GM18861 (cell line): ENCODE data around the gene CP.
"Not testable (repeated sequence)": the region's sequence is repeated elsewhere in the genome, so short reads cannot be mapped to it uniquely, and the experiment has no call there.

Experiments
- ATAC-seq: cut with Tn5 transposase; IDR thresholded peaks from one replicate; pipeline ENCODE4 v1.9.1; 2021; ENCODE audit not compliant: unreplicated experiment

Gene CP

DNA sequence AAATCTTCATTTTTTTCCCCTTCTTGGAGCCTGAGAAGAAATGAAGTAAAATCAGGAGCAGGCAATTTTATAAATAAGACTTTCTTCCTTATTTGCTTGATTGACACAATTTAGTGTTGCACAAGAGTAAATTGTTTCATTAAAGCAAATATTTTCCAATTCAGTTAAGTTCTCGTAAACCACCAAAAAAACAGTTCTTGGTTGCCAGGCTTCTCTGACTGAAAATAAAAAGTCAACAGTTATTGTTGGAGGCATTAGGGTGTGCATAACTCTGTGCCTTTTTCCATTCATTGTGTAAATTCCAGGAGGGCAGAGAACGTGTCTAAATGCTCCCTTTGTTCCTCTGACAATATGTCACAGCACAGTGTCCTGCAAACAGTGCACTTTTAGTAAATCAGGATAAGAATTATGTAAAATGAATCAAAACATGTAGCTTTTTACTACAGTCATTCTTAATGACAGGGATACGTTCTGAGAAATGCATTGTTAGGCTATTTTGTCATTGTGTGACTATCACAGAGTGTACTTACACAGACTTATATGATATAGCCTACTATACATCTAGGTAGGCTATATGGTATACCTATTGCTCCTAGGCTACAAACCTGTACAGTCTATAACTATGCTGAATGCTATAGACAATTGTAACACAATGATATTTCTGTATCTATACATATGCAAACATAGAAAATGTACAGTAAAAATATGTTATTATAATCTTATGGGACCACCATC is at the start of gene CP:
Gene CP (minus strand): TSS at position 47 of the 735 bp plus-strand sequence. CDS start 37 bp downstream, at position 10.
- ATAC-seq, result no peak

DNA sequence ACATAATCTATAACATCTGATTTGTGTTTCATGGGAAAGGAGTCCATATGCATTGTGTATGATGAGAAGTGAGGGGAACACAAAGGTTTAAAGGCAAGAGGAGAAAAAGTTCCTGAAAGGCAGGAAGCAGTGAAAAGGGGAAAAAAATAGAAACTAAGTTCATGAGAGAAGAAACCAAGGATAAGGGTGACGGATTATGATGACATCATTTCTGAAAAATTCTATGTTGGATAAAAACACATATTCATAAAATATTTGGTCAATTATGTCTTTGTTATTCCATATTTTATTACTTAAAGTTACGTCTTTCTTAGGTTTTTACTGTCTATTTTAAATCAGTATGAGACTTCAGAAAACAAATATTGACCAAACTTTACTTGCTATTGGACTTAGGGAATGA is 48.6 kb upstream of the CP start:
- ATAC-seq, result no peak

DNA sequence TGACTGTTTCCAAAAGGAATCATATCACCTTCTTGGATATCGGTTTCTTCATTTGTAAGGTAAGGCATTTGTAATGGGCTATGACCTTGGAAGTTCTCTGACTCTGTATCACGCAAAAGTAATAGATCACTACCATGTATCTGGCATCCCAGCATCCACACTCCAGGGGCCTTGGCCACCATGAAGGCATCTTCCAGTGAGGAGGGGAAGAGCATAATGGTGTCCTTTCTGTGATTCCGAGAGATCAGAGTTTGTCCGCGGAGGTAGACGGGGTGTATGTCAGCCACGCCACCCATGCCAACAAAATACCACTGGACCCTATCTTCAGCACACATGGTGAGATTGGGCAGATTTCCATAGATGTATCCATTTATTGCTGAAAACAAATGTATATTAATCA is 48.1 kb upstream of the CP start:
- no peak for ATAC-seq

DNA sequence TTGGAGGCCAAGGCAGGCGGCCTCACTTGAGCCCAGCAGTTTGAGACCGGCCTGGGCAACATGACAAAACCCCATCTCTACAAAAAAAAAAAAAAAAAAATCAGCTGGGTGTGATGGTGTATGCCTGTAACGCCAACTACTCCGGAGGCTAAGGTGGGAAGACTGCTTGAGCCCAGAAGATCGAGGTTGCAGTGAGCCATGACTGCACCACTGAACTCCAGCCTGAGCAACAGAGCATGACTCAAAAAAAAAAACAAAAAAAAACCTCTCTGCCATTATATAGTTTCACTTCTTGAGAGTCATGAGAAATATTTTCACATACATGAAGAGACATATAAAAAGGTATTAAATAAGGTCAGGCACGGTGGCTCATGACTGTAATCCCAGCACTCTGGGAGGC is 45.9 kb upstream of the CP start:
- peak; percentile 48 for ATAC-seq

DNA sequence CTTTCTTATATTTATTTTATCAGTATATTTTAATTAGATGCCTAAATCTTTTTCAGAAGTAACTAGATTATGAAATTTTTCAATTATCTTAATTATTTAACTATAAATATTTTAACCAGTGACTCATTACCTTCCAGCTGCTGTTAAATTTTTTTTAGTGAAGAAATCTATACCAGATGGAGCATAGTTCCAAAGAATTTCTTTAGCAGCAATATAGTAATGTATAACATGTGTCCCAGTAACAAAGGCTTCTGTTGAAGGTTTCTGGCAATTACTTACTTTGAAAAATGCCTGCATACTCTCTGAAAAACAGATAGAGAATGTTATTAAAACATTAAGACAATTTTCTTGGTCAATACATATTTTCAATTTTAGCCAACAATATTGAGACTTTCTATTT is 45.1 kb upstream of the CP start:
- no peak for ATAC-seq

DNA sequence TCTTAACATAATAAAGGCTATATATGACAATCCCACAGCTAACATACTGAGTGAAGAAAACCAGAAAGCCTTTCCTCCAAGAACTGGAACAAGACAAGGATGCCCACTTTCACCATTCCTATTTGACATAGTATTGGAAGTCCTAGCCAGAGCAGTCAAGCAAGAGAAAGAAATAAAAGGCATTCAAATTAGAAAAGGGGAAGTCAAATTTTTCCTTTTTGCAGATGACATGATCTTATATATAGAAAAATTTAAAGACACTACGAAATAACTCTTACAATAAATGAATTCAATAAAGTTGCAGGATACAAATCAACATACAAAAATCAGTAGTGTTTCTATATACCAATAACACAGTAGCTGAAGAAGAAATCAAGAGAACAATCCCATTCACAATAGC is 42.2 kb upstream of the CP start:
- no peak for ATAC-seq

DNA sequence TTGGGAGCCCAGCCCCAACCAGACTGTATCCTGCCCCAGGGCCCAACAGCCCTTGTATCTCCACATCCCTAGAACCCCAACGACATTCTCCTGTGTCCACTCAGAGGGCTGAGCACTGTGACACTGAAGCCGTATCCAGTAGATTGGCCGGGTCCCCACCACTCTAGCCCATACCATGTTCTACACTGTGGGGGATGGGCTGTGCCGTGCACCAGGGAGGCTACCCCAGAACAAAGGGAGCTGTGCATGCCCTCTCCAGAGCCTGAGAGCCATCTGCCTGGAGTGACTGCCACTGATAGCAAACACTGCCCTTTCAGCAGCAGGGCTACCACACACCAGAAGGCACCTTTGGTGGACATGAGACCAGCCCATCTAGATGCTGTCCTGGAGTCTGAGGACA is 37.1 kb upstream of the CP start:
- no peak for ATAC-seq

DNA sequence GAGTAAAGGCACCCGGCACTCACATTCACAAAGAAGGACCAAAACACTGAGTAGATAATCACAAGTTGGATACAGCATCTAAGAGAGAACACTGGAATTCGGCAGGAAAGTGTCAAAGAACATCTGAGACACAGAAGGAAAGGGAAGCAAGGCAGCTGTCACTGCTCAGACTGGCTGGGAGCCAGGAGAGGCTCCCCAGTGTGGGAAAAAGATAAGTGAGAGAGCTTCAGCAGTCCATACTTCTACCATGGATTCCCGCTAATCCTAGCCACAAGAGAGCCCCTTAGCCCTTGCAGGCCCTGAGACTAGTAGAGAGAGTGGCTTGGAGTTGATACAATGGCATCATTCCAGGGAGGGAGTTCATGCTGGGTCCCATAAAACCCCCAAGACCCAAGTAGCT is 36.7 kb upstream of the CP start:
- no peak for ATAC-seq

DNA sequence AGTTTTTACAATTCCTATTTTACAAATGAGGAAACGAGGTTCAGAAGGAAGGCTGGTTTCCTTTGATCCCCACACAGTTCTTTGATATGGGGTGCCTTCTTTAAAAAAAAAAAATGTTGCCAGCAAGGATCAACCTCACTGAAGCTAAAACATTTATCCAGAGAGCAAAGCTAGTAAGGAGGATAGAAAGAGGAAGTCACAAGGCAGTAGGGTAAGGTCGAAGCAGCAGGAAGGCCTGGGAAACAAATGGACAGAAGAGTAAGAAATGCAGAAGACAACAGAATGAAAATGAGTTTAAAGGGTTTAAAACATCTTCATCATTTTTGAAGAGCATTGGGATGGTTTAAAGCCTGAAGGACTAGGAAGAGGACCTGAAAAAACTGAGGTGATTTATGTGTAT is 30.6 kb upstream of the CP start:
- no peak for ATAC-seq

DNA sequence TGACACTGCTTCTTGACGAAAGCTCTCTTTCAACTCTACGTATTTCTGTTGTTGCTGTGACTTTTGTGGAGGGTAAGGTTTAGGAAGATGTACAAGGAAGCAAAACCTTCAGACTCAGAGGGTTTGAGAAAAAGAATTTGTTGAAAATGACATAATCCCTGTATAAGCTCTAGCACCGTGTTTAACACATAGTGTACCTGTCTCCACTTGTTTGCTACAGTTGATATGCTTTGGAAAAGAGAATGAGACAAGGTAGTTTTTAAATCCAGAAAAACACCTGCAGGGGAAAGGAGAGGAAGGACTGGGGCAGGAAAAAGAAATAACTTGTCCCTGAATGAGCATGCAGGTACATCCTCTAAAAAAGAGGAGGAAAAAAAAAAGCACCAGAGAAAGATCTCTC is 29.6 kb upstream of the CP start:
- no peak for ATAC-seq

DNA sequence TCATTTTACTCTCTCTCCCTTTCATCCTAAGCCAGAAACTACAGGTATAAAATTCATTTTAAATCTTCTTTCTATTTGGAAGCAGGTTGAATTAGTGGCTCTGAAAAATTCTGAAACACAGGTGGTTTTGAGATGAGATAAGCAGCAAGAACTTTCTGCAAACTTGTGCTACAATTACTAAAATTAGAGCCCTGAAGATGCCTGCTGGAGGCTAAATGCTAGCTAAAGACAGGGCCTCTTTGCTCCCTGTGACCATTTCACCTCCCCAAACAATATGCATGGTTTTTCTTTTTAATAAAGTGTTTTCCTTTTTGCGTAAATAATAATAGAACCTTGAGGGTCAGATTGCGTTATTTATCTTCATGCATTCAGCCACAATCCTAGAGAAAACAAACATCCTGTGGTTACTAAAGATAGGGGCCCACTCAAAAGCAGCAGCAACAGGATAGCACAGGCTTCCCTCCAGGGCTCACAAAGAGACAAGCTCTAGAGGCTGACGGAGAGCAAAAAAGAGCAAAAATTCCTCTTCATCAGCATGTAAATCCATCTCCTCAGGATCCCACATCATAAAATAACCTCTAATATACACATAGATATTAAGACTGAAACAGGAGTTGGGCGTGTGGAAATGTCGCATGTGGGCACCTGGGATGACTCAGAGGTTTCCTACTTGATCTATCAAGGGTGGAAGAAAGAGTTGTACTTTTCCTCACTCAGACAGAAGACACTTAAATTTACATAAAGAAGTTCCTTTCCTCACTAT is 26.5 kb upstream of the CP start:
- ATAC-seq, result peak; percentile 50

DNA sequence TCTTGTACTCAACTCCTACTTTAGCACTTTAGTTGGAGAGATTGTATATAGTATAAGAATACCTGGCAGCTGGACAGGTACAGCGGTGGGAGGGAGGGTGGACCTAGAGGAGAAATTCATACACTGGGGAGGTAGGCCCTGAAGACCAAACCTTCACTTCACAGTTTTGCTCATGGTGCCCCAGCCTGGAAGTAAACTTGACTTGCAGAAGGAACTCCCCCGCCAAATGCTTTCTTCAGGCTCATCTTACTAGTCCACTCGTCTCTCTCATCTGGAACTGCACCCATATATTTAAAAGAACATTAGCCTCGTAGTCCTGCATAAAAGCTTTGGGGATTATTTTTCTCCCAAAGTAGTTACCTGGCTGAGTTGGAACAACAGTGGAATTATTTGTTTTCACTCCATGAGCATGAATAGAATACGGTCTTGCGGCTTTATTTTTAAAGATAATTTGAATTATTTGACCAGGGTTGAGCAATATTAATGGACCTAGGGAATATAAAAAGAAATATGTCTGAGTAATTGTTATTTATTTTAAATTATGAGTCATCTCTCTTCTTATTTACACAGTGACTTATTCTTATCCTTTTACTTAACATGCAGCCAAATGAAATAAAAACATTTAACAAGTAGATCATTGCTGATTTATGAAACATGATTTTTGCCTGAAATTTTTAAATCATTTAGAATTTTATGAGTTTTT is 25.5 kb upstream of the CP start:
- ATAC-seq, result no peak

DNA sequence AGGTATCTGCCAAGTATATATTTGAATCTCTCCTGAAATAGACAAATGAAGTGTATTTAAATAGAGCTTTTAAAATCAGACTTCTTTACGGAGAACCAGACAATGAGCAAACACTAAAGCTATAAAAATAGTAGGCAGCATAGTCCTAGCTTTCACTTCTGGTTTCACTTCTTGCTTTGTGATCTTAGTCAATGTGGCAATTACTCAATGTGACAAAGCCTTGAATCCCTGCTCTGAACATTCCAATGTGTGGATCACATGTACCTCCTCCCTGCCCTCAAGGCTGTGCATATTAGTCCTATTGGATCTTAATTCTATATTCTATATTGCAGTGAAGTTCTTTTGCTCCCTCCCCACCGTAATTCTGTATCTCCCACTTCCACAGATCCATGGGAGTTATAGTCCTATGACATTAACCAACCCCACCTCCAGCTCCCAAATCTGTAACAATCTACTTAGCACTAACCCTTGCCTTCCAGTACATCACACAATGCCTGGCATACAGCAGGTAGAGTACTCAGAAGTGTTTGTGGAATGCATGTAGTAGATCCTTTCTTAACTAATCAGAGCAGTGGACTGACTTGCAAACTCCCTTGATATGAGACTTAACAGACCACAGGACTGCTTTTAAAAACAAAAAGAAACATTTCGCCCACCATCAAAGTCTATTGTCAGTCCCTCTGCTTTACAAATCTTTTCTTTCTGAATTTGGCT is 24.3 kb upstream of the CP start:
- ATAC-seq, result peak; percentile 79

DNA sequence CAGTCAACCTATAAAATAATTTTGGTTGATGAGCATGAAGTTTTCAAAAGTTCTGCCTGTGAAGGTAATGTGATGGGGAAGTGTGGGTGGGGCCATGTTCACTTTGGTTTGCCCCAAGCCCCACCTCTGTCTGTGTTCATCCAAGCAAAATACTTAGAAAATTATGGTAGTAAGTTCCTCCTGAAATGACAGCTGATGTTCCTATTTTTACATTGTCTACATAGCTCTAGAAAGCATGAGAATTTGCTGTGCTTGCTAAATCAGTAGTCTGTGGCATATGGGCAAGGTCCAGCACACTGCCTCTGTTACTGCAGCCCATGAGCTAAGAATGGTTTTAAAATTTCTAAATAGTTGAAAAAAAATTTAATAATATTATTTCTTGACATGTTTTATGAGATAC is 21.9 kb upstream of the CP start:
- ATAC-seq, result peak; percentile 30

DNA sequence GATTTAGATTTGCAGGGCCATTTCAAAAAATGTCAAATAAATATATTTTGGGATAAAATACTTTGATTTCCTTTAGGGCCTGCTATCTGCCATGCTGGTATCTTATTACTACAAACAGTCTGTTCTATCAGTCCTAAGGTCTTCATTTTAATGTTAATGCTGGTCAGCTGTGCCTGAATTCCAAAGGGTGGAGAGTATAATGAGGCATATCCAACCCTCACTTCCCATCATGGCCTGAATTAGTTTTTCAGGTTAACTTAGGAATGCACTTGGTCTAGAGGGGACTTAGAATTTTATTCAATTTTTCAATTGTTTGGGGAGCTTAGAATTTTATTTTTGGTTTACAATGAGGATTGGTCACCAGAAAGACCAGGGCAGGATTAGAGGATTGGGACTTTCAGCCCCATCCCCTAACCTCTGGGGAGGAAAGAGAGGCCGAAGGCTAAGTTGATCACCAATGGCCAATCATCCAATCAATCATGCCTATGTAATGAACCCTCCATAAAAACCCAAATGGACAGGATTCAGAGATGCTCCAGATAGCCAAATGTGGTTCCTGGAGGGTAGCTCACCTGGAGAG is 17.8 kb upstream of the CP start:
- ATAC-seq, result no peak

DNA sequence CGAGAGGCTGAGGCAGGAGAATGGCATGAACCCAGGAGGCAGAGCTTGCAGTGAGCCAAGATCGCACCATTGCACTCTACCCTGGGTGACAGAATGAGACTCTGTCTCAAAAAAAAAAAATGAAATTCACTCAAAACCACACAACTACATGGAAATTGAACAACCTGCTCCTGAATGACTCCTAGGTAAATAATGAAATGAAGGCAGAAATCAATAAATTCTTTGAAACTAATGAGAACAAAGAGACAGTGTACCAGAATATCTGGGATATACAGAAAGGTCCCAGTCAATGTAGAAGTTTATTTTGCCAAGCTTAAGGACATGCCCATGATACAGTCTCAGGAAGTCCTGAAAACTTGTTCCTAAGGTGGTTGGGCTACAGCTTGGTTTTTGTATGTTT is 16.6 kb upstream of the CP start:
- not testable (repeated sequence) for ATAC-seq

DNA sequence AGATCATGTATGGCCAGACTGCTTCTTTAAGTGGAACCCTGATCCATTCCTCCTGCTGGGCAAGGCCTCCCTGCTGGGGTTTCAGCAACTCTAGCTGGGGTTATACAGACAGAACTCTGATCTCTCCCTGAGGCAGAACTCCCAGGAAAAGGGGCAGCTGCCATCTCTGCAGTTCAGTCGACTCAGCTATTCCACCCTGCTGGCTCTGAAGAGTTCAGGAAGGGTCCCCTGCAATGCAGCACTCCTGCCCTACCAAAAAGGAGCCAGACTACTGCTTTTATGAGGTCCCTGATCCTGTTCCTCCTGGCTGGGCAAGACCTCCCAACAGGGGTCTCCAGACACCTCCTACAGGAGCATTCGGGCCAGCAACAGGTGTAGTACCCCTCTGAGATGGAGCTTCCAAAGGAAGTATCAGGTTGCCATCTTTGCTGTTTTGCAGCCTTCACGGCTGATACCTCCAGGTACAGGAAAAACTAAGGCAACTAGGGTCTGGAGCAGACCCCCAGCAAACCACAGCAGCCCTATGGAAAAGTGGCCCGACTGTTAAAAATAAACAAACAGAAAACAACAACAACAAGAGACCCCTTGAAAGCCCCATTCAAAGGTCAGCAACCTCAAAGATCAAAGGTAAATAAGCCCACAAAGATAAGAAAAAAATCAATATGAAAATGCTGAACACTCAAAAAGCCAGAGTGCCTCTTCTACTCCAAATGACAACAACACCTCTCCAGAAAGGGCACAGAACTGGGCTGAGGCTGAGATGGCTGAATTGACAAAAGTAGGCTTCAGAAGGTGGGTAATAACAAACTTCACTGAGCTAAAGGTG is 14.2 kb upstream of the CP start:
- ATAC-seq, result no peak

DNA sequence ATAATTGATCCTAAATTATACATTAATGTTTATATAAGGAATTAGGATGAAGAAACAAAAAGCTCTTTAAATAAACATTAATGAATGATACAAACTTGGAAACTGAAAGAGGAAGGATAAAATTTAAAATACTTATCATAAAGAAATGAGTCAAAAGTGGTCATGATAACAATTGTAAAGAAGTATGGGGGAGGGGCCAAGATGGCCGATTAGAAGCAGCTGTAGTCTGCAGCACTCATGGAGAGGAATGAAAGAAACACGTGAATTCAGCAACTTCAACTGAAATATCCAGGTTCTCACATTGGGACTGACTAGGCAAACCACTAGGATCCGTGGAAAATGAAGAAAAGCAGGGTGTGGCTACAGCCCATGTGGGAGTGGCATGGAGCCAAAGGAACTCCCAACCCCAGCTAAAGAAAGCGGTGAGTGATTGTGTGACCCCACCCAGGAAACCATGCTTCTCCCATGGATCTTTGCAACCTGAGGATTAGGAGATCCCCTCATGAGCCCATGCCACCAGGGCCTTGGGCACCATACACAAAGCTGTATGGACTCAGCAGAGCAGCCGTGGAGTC is 13.1 kb upstream of the CP start:
- no peak for ATAC-seq

DNA sequence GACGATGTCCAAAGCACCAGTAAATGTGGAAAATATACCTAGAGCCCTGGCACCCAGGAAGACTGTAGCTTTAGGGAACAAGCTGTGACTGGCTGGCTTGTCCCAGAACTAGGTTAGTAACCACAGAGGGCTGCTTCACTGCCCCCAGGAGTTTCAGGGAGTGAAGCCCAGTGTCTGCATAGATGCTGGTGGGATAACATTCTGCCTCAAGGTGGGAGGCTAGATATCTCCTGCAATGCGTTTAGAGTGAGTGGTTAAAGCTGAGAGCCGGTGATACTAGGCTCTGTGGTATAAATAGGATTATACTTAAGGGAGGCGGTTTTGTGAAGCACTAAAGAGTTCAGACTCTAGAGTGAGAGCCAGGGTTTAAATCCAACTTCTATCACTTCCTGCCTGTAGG is 11.7 kb upstream of the CP start:
- ATAC-seq, result no peak

DNA sequence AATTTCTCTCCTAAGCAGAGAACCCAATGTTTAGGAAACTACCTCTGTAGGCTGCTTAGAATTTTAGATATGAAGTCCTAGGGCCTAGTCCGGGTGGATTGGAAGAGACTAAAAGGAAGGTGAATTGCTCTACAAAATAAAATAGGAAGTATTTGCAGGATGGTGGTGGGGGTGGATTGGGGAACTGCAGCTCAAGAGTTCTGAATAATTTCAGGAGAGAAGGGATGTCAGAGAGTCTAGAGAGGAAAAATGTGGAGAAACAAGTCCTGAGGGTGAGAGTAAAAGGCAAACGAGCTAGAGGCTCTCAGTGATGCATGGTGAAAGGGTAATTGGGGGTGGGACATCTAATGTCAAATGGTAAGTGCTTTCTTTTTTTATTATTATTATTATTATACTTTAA is 10.2 kb upstream of the CP start:
- ATAC-seq, result no peak
